ENCODE data around the gene DNAJC5G.
A peak's percentile ranks its signal among the peaks of the same experiment; 100 is the strongest.
"Not testable (repeated sequence)": the region's sequence is repeated elsewhere in the genome, so short reads cannot be mapped to it uniquely, and the experiment has no call there.

DNAJC5G gene

GRCh38 chr2:27255187-27255586 lies 20.0 kb upstream of the DNAJC5G start:
- DNase-seq (ENCODE audit: low read depth) = no peak

DNA sequence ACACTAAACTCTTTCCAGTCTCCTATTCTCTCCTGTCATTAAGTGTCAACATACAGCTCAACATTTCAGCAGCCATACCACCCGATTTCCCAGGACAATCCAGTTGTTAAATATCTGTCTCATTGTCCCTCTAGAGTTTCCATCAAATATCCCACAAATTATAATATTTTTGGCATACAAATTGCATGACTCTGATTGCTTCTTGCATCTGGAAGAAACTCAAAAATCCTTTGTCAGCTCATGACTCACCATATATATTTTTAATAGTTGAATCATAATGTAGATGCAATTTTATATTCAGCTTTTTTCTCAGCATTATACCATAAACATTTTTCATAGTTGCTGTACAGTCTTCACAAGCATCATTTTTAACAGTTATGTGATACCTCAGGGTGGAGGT lies 19.6 kb upstream of the DNAJC5G start:
- no peak for DNase-seq (ENCODE audit: low read depth)

GRCh38 chr2:27256855-27257454 lies 18.3 kb upstream of the DNAJC5G start:
- no peak for DNase-seq (ENCODE audit: low read depth)

- no peak for DNase-seq (ENCODE audit: low read depth)
These were observed 17.2 kb upstream of the DNAJC5G start for GRCh38 chr2:27258051-27258450.

GRCh38 chr2:27261241-27261925 lies 13.8 kb upstream of the DNAJC5G start:
- no peak for DNase-seq (ENCODE audit: low read depth)

DNA sequence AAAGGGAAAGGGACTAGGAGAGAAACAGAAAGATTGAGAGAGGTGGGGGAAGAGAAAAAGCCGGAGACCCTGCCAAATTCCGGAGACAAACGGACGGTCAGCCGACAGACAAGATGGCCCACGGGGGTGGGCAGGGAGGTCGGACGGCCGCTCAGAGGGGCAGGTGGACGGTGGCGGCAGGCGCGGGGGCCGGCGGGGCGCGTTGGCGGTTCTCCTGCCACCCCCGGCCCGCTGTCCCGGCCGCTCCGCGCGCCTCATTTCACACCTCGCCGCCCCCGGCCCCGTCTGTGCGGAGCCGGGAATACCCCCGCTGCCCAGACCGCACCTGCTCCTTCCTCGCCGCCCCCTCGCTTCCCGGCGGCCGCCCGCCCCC lies 13.3 kb upstream of the DNAJC5G start:
- DNase-seq (ENCODE audit: low read depth) = no peak

- DNase-seq (ENCODE audit: low read depth) = peak; percentile 24
These were observed 12.6 kb upstream of the DNAJC5G start, which contains the start of gene SLC30A3 for GRCh38 chr2:27262379-27263286. TSS of gene SLC30A3 (minus strand) at chr2:27263047. CDS start at chr2:27262906, 141 bp downstream.

GRCh38 chr2:27263287-27264252 lies 11.7 kb upstream of the DNAJC5G start:
- no peak for DNase-seq (ENCODE audit: low read depth)

DNA sequence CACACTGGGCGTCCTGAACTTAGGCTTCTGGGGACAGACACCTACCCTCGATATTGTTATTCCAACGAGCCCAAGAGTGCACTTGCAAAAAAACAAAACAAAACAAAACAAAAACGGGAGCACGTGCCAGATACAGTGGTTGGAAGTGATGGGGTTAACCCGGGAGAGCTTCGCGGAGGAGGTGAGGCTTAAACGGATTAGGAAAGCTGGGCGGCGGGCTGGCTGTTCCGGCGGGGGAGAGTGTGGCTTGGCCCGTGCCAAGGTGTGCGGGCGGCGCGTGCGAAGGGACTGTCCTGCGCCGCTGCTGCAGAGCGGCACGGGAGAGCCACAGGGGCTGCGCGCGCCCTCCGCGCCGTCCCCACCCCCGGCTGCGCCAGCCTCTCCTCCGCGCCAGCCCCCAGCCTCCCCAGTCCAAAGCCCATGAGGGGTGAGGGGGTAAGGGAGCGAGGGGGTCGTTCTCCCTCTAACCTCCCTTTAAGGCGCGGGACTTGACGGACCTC lies 10.9 kb upstream of the DNAJC5G start:
- no peak for DNase-seq (ENCODE audit: low read depth)

- peak; percentile 37 for DNase-seq (ENCODE audit: low read depth)
These were observed 10.3 kb upstream of the DNAJC5G start for GRCh38 chr2:27264753-27265535.

DNA sequence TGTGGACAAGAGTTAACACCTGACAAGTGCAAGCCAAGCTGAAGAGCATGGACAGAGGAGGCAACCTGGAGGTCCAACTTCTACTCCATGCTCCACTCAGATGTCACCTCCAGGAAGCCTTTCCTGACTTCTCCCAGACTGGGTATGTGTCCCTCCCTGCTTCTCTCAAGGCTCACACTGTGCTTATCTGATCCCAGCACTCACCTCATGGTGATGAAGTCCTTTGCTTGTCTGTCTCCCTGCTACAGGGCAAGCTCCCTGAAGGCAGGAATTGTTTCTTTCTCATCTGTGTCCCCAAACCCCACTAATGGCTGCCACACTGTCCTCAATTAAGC lies 9.7 kb upstream of the DNAJC5G start:
- no peak for DNase-seq (ENCODE audit: low read depth)

- DNase-seq (ENCODE audit: low read depth) = not testable (repeated sequence)
These were observed 6.9 kb upstream of the DNAJC5G start for GRCh38 chr2:27268296-27268695.

- no peak for DNase-seq (ENCODE audit: low read depth)
These were observed 5.1 kb upstream of the DNAJC5G start for GRCh38 chr2:27270131-27270530.

DNA sequence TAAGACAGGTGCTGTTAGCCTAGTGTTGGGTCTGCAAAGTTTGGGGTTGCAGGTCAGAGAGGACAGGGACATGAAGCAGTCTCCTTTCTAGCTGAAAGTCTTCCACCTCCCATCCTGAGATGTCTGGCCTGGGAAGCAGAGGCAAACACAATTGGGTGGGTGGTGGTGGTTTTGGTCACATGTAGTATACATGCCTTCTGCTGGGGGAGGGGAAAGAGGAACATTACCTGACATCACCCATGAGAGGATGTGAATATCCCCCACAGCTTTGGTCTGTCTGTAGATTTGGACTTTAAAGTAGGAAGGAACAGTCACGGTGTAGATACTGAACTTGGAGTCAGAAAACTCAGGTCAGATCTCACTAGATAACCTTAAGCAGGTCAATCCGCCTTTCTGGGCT lies 4.6 kb upstream of the DNAJC5G start:
- DNase-seq (ENCODE audit: low read depth) = no peak

- DNase-seq (ENCODE audit: low read depth) = no peak
These were observed 3.4 kb upstream of the DNAJC5G start for GRCh38 chr2:27271631-27272340.

DNA sequence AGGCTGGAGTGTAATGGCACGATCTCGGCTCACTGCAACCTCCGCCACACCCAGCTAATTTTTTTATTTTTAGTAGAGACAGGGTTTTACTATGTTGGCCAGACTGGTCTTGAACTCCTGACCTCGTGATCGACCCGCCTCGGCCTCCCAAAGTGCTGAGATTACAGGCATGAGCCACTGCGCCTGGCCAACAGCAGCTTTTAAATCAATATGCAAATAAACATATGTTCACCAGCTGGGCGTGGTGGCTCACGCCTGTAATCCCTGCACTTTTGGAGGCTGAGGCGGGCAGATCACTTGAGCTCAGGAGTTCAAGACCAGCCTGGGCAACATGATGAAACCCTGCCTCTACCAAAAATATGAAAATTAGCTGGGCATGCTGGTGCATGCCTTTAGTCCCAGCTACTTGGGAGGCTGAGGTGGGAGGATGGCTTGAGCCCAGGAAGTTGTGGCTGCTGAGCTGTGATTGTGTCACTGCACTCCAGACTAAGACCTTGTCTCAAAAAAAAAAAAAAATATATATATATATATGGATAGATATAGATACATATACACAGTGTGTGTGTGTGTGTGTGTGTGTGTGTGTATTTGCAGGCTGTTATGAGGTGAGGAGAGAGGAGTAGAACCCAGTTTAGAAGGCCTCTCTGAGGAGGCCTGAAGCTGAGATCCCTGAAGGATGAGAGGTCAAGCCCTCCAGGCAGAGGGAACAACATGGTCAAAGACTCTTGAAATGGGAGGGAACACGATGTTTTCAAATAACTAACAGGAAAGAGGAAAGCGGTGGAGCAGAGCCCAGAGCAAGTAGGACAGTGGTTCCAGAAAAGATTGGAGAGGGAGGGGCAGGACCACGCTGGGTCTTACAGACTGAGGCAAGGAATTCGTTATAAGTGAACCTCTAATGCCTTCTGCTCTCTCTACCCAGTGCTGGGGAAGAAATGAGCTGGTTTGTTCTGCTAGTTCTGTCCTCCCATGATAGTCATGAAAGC lies 2.4 kb upstream of the DNAJC5G start:
- not testable (repeated sequence) for DNase-seq (ENCODE audit: low read depth)

- no peak for DNase-seq (ENCODE audit: low read depth)
These were observed 2.8 kb downstream of the DNAJC5G start for GRCh38 chr2:27278010-27278409.

- no peak for DNase-seq (ENCODE audit: low read depth)
These were observed 5.6 kb downstream of the DNAJC5G start for GRCh38 chr2:27280826-27281225.

DNA sequence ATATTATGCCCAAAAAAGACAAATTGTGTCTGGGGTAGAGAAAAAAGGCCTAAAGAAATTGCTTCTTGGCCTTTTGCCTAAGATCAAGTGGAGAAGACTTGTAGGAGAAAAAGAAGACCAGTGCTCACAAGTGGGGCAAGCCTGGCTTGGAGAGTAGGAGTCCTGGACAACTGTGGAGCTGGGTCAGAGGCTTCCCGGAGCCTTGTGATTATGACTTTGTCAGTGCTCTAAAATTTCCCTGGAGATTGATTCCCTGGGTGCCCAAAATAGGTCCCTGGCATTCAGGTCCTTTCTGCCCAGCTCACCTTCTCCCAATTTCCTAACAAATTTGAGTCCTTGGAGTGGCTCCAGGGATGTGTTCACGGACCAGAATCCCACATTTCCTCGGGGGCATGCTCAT lies 6.2 kb downstream of the DNAJC5G start:
- no peak for DNase-seq (ENCODE audit: low read depth)

Measured in activated gamma-delta T cell treated with anti-CD3 and anti-CD28 coated beads, Interleukin-2, amount 50 U/mL, for 16 hours (primary cell).